HEK293T (cell line): ENCODE measurements around the gene KLB.

ENCODE experiments used
- ARNT ChIP-seq: fragments of 450-650 bp; IDR thresholded peaks from 2 replicates; pipeline ENCODE4 v1.6.1; 2017; ENCODE audit warnings: mild to moderate bottlenecking
- BHLHE40 ChIP-seq: fragments of 450-650 bp; IDR thresholded peaks from 2 replicates; pipeline ENCODE4 v1.6.1; 2016; ENCODE audit warnings: mild to moderate bottlenecking, moderate library complexity, borderline replicate concordance
- CTBP1 ChIP-seq: fragments of 450-650 bp; IDR thresholded peaks from 2 replicates; pipeline ENCODE4 v1.6.1; 2016; ENCODE audit warnings: borderline replicate concordance
- ELF4 ChIP-seq: fragments of 450-650 bp; IDR thresholded peaks from 2 replicates; pipeline ENCODE4 v1.6.1; 2017; ENCODE audit warnings: antibody characterized with exemption
- FOXK2 ChIP-seq: fragments of 450-650 bp; IDR thresholded peaks from 2 replicates; pipeline ENCODE4 v1.6.1; 2016; ENCODE audit warnings: mild to moderate bottlenecking
- FOXM1 ChIP-seq: fragments of 450-650 bp; IDR thresholded peaks from 2 replicates; pipeline ENCODE4 v1.6.1; 2017; ENCODE audit warnings: mild to moderate bottlenecking, borderline replicate concordance
- HDGF ChIP-seq: fragments of 450-650 bp; IDR thresholded peaks from 2 replicates; pipeline ENCODE4 v1.6.1; 2017; ENCODE audit warnings: antibody characterized with exemption, borderline replicate concordance
- LEF1 ChIP-seq: fragments of 450-650 bp; IDR thresholded peaks from 2 replicates; pipeline ENCODE4 v1.6.1; 2017; ENCODE audit warnings: mild to moderate bottlenecking, borderline replicate concordance
- NFRKB ChIP-seq: fragments of 450-650 bp; IDR thresholded peaks from 2 replicates; pipeline ENCODE4 v1.6.1; 2016; ENCODE audit warnings: mild to moderate bottlenecking, moderate library complexity
- PKNOX1 ChIP-seq: fragments of 450-650 bp; IDR thresholded peaks from 2 replicates; pipeline ENCODE4 v1.6.1; 2016
- SP1 ChIP-seq: fragments of 450-650 bp; IDR thresholded peaks from 2 replicates; pipeline ENCODE4 v1.6.1; 2017
- SUZ12 ChIP-seq: fragments of 450-650 bp; IDR thresholded peaks from 2 replicates; pipeline ENCODE4 v1.6.1; 2016; ENCODE audit warnings: mild to moderate bottlenecking
- TARDBP ChIP-seq: fragments of 450-650 bp; IDR thresholded peaks from 2 replicates; pipeline ENCODE4 v1.6.1; 2016
- ZNF384 ChIP-seq: fragments of 450-650 bp; IDR thresholded peaks from 2 replicates; pipeline ENCODE4 v1.6.1; 2016

GRCh38 chr4:39480902-39481695, 74.4 kb downstream of the KLB start:
- TF ChIP-seq BHLHE40: no peak
- no peak for TF ChIP-seq NFRKB
- no peak for TF ChIP-seq LEF1
- TF ChIP-seq ELF4: no peak
- TF ChIP-seq SUZ12: no peak
- TF ChIP-seq ZNF384: no peak
- no peak for TF ChIP-seq CTBP1
- TF ChIP-seq FOXM1: no peak
- TF ChIP-seq HDGF: no peak
- no peak for TF ChIP-seq TARDBP
- no peak for TF ChIP-seq SP1
- TF ChIP-seq FOXK2: no peak
- no peak for TF ChIP-seq PKNOX1
- TF ChIP-seq ARNT: no peak
